ENCODE results near the gene TMEM120B.
A peak's percentile ranks its signal among the peaks of the same experiment; 100 is the strongest.

- TF ChIP-seq, protein P1, sequence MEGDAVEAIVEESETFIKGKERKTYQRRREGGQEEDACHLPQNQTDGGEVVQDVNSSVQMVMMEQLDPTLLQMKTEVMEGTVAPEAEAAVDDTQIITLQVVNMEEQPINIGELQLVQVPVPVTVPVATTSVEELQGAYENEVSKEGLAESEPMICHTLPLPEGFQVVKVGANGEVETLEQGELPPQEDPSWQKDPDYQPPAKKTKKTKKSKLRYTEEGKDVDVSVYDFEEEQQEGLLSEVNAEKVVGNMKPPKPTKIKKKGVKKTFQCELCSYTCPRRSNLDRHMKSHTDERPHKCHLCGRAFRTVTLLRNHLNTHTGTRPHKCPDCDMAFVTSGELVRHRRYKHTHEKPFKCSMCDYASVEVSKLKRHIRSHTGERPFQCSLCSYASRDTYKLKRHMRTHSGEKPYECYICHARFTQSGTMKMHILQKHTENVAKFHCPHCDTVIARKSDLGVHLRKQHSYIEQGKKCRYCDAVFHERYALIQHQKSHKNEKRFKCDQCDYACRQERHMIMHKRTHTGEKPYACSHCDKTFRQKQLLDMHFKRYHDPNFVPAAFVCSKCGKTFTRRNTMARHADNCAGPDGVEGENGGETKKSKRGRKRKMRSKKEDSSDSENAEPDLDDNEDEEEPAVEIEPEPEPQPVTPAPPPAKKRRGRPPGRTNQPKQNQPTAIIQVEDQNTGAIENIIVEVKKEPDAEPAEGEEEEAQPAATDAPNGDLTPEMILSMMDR (IDR thresholded peaks at IDR 0.05) = peak; percentile 79
- TF ChIP-seq ZFX (IDR thresholded peaks at IDR 0.05; ENCODE audit: borderline replicate concordance) = no peak
Observed at GRCh38 chr12:121697093-121697698, 15.4 kb upstream of the TMEM120B start.

Data from 22Rv1 (cell line).